ENCODE data around the gene PCGF6. TPM values are rescaled to one million over a fixed set of nuclear protein-coding genes. Genes with fewer than 3 reads are reported as not detected.
"Not testable (repeated sequence)": the region's sequence is repeated elsewhere in the genome, so short reads cannot be mapped to it uniquely, and the experiment has no call there.

The PCGF6 gene
- total RNA-seq, 4 donors from 2014 or later = 11.7 to 19.1 (median 17.1) TPM

GRCh38 chr10:103262229-103262628, 88.7 kb downstream of the PCGF6 start:
- no peak for TF ChIP-seq POLR2AphosphoS5 (IDR thresholded peaks at IDR 0.05)
- no peak for TF ChIP-seq POLR2A (IDR thresholded peaks at IDR 0.05)
- no peak for TF ChIP-seq EP300 (IDR thresholded peaks at IDR 0.05)
- TF ChIP-seq, protein P1, sequence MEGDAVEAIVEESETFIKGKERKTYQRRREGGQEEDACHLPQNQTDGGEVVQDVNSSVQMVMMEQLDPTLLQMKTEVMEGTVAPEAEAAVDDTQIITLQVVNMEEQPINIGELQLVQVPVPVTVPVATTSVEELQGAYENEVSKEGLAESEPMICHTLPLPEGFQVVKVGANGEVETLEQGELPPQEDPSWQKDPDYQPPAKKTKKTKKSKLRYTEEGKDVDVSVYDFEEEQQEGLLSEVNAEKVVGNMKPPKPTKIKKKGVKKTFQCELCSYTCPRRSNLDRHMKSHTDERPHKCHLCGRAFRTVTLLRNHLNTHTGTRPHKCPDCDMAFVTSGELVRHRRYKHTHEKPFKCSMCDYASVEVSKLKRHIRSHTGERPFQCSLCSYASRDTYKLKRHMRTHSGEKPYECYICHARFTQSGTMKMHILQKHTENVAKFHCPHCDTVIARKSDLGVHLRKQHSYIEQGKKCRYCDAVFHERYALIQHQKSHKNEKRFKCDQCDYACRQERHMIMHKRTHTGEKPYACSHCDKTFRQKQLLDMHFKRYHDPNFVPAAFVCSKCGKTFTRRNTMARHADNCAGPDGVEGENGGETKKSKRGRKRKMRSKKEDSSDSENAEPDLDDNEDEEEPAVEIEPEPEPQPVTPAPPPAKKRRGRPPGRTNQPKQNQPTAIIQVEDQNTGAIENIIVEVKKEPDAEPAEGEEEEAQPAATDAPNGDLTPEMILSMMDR (IDR thresholded peaks at IDR 0.05) = no peak
- Histone ChIP-seq H3K9me3 (no peaks in the 10 kb centered on the region), H3K36me3 (no peaks in the 10 kb centered on the region), H3K4me3 (no peak overlapping the region), H3K27ac (no peak overlapping the region), H3K4me1 (no peaks in the 10 kb centered on the region), H3K27me3 (peaks cover 31% of the 10 kb centered on the region)
- no peak for ATAC-seq
- WGBS, 2 donors (ENCODE audit: low coverage in 1 of 2) = 67 to 75% methylated on average over 1 of the region's 3 CpGs

- ATAC-seq = no peak
- H3K36me3 ChIP-seq = no peaks in the 10 kb centered on the region
- H3K27me3 ChIP-seq = peaks cover 24% of the 10 kb centered on the region
- no peaks in the 10 kb centered on the region for H3K4me1 ChIP-seq
- H3K4me3 ChIP-seq = no peak overlapping the region
- H3K9me3 ChIP-seq = no peaks in the 10 kb centered on the region
- WGBS, 2 donors (ENCODE audit: low coverage in 1 of 2) = 67% methylated on average over 1 of the region's 5 CpGs; no CpG with 5 or more reads in 1 of the 2 donors
- TF ChIP-seq, protein P1 (IDR thresholded peaks at IDR 0.05) = no peak
- no peak for TF ChIP-seq EP300 (IDR thresholded peaks at IDR 0.05)
- no peak for TF ChIP-seq POLR2AphosphoS5 (IDR thresholded peaks at IDR 0.05)
- no peak for TF ChIP-seq POLR2A (IDR thresholded peaks at IDR 0.05)
- no peak overlapping the region for H3K27ac ChIP-seq
Measured at GRCh38 chr10:103259989-103260388, 91.0 kb downstream of the PCGF6 start.

GRCh38 chr10:103258928-103259327, 92.0 kb downstream of the PCGF6 start:
- H3K36me3 ChIP-seq, H3K9me3 ChIP-seq, H3K4me3 ChIP-seq, H3K27ac ChIP-seq, ATAC-seq, H3K4me1 ChIP-seq: not testable (repeated sequence)
- peaks cover 15% of the 10 kb centered on the region for H3K27me3 ChIP-seq
- 92 to 95% methylated on average over 3 to 4 of the region's 4 CpGs for WGBS, 2 donors (ENCODE audit: low coverage in 1 of 2)

- H3K27me3 ChIP-seq = peaks cover 4% of the 10 kb centered on the region
- no peak for ATAC-seq
- TF ChIP-seq POLR2A (IDR thresholded peaks at IDR 0.05) = no peak
- TF ChIP-seq, protein P1 (IDR thresholded peaks at IDR 0.05) = no peak
- TF ChIP-seq POLR2AphosphoS5 (IDR thresholded peaks at IDR 0.05) = no peak
- no peak for TF ChIP-seq EP300 (IDR thresholded peaks at IDR 0.05)
Measured at GRCh38 chr10:103257812-103258211, 93.1 kb downstream of the PCGF6 start.

GRCh38 chr10:103256613-103257012, 94.3 kb downstream of the PCGF6 start:
- no peak for ATAC-seq
- H3K4me3 ChIP-seq = no peak overlapping the region
- H3K27me3 ChIP-seq = no peaks in the 10 kb centered on the region
- H3K4me1 ChIP-seq = no peaks in the 10 kb centered on the region
- WGBS, 2 donors (ENCODE audit: low coverage in 1 of 2) = 100% methylated on average over 1 of the region's 1 CpG
- TF ChIP-seq POLR2A (IDR thresholded peaks at IDR 0.05) = no peak
- no peak for TF ChIP-seq EP300 (IDR thresholded peaks at IDR 0.05)
- TF ChIP-seq, protein P1 (IDR thresholded peaks at IDR 0.05) = no peak
- no peak for TF ChIP-seq POLR2AphosphoS5 (IDR thresholded peaks at IDR 0.05)
- no peaks in the 10 kb centered on the region for H3K9me3 ChIP-seq
- H3K36me3 ChIP-seq = no peaks in the 10 kb centered on the region
- no peak overlapping the region for H3K27ac ChIP-seq

More at GRCh38 chr10:103257812-103258211, 93.1 kb downstream of the PCGF6 start:
- H3K4me3 ChIP-seq = no peak overlapping the region
- H3K27ac ChIP-seq = no peak overlapping the region
- H3K36me3 ChIP-seq = no peaks in the 10 kb centered on the region
- H3K4me1 ChIP-seq = no peaks in the 10 kb centered on the region
- H3K9me3 ChIP-seq = no peaks in the 10 kb centered on the region
